HEK293 (cell line): ENCODE measurements around the gene CACNA2D4.

Source experiments
- CTCF ChIA-PET: fragments of 350-600 bp; formaldehyde crosslinking; extraction: SDS; loops from one replicate; lab custom pipeline; 2021; ENCODE audit warnings: antibody characterized with exemption; lab: Yijun Ruan, JAX
- POLR2A ChIA-PET: fragments of 300-600 bp; formaldehyde crosslinking; extraction: SDS; loops from one replicate; lab custom pipeline; 2020; ENCODE audit warnings: antibody characterized with exemption, inconsistent platforms; lab: Yijun Ruan, JAX
- H3K27ac ChIP-seq: fragments of 200-500 bp; sonication (Bioruptor generic); 2 replicates; pipeline ENCODE4 v1.5.1; 2014; ENCODE audit warnings: low read depth, low read length, control low read depth, inconsistent platforms; ENCODE audit errors: extremely low read depth
- H3K36me3 ChIP-seq, 2 experiments: fragments of 200-500 bp in 1 of 2; sonication (Bioruptor generic) in 1 of 2; 1 replicate in 1 of 2; 2 replicates in 1 of 2; pipeline ENCODE4 v1.5.1; 2014 to 2017; ENCODE audit warnings: inconsistent platforms in 2 of 2, low read length in 2 of 2; ENCODE audit not compliant: control insufficient read depth in 2 of 2, insufficient read depth in 1 of 2
- H3K4me1 ChIP-seq: fragments of 200-500 bp; sonication (Bioruptor generic); 2 replicates; pipeline ENCODE4 v1.5.1; 2014; ENCODE audit warnings: mild to moderate bottlenecking, low read length, inconsistent platforms; ENCODE audit not compliant: control insufficient read depth, insufficient read depth
- H3K4me3 ChIP-seq: 2 replicates; pipeline ENCODE4 v1.5.1; 2011; ENCODE audit warnings: low read depth, mild to moderate bottlenecking, control low read depth, low read length, moderate library complexity
- H3K9me3 ChIP-seq: fragments of 200-500 bp; sonication (Bioruptor generic); 2 replicates; pipeline ENCODE4 v1.5.1; 2014; ENCODE audit warnings: low read depth, low read length, inconsistent platforms; ENCODE audit not compliant: control insufficient read depth, insufficient read depth
- ATF2 ChIP-seq: fragments of 450-650 bp; formaldehyde crosslinking; IDR thresholded peaks from 2 replicates; pipeline ENCODE4 v1.5.1; 2016; ENCODE audit warnings: missing biosample characterization, missing genetic modification characterization, low read depth
- IKZF3 ChIP-seq: fragments of 450-650 bp; IDR thresholded peaks from 2 replicates; pipeline ENCODE4 v1.5.0; 2018; ENCODE audit warnings: missing biosample characterization, mild to moderate bottlenecking, missing genetic modification characterization, moderate library complexity
- KLF16 ChIP-seq: fragments of 450-650 bp; formaldehyde crosslinking; IDR thresholded peaks from 2 replicates; pipeline ENCODE4 v1.5.1; 2017; ENCODE audit warnings: missing biosample characterization, missing genetic modification characterization
- KLF9 ChIP-seq: fragments of 450-650 bp; formaldehyde crosslinking; IDR thresholded peaks from 2 replicates; pipeline ENCODE4 v1.5.1; 2016; ENCODE audit warnings: missing biosample characterization, missing genetic modification characterization, low read depth
- SP3 ChIP-seq: fragments of 450-650 bp; formaldehyde crosslinking; IDR thresholded peaks from 2 replicates; pipeline ENCODE4 v1.5.1; 2016; ENCODE audit warnings: missing biosample characterization, missing genetic modification characterization
- ZBTB1 ChIP-seq: fragments of 450-650 bp; formaldehyde crosslinking; IDR thresholded peaks from 2 replicates; pipeline ENCODE4 v1.5.1; 2016; ENCODE audit warnings: missing biosample characterization, missing genetic modification characterization
- ZBTB8A ChIP-seq: fragments of 450-650 bp; formaldehyde crosslinking; IDR thresholded peaks from 2 replicates; pipeline ENCODE4 v1.5.1; 2016; ENCODE audit warnings: missing biosample characterization, missing genetic modification characterization
- ZFHX2 ChIP-seq: fragments of 450-650 bp; formaldehyde crosslinking; conservative IDR thresholded peaks from 2 replicates; pipeline ENCODE4 v1.5.1; 2016; ENCODE audit warnings: missing biosample characterization, missing genetic modification characterization
- ZNF2 ChIP-seq: fragments of 450-650 bp; formaldehyde crosslinking; IDR thresholded peaks from 2 replicates; pipeline ENCODE4 v1.5.1; 2016; ENCODE audit warnings: missing biosample characterization, missing genetic modification characterization
- ZNF239 ChIP-seq: fragments of 450-650 bp; formaldehyde crosslinking; IDR thresholded peaks from 2 replicates; pipeline ENCODE4 v1.5.1; 2016; ENCODE audit warnings: missing biosample characterization, missing genetic modification characterization
- ZNF324 ChIP-seq: fragments of 450-650 bp; formaldehyde crosslinking; IDR thresholded peaks from 2 replicates; pipeline ENCODE4 v1.5.1; 2016; ENCODE audit warnings: missing biosample characterization, missing genetic modification characterization
- ZNF37A ChIP-seq: fragments of 450-650 bp; IDR thresholded peaks from 2 replicates; pipeline ENCODE4 v1.5.1; 2018; ENCODE audit warnings: missing biosample characterization, missing genetic modification characterization
- ZNF549 ChIP-seq: fragments of 450-650 bp; IDR thresholded peaks from 2 replicates; pipeline ENCODE4 v1.5.1; 2018; ENCODE audit warnings: missing biosample characterization, missing genetic modification characterization, mild to moderate bottlenecking, inconsistent platforms, moderate library complexity
- ZNF624 ChIP-seq: fragments of 450-650 bp; formaldehyde crosslinking; IDR thresholded peaks from 2 replicates; pipeline ENCODE4 v1.5.1; 2017; ENCODE audit warnings: missing biosample characterization, missing genetic modification characterization
- ZNF658 ChIP-seq: fragments of 450-650 bp; formaldehyde crosslinking; IDR thresholded peaks from 2 replicates; pipeline ENCODE4; 2016; ENCODE audit warnings: missing biosample characterization, missing genetic modification characterization
- ZSCAN30 ChIP-seq: fragments of 450-650 bp; IDR thresholded peaks from 2 replicates; pipeline ENCODE4 v1.5.1; 2018; ENCODE audit warnings: missing biosample characterization, mild to moderate bottlenecking, missing genetic modification characterization, moderate library complexity
- TF ChIP-seq, protein P1 (sequence below): fragments of 450-650 bp; formaldehyde crosslinking; IDR thresholded peaks from 2 replicates; pipeline ENCODE4 v1.5.1; 2017; ENCODE audit warnings: missing biosample characterization, missing genetic modification characterization
- TF ChIP-seq, protein P2 (sequence below): fragments of 450-650 bp; formaldehyde crosslinking; IDR thresholded peaks from 2 replicates; pipeline ENCODE4 v1.5.1; 2016; ENCODE audit warnings: missing biosample characterization, missing genetic modification characterization
- TF ChIP-seq, protein P3 (sequence below): fragments of 450-650 bp; formaldehyde crosslinking; IDR thresholded peaks from 2 replicates; pipeline ENCODE4 v1.5.1; 2016; ENCODE audit warnings: missing biosample characterization, missing genetic modification characterization
- TF ChIP-seq, protein P4 (sequence below): IDR thresholded peaks from 2 replicates; pipeline ENCODE4 v1.6.1; 2011; ENCODE audit warnings: mild to moderate bottlenecking, low read depth, low read length, borderline replicate concordance

Gene CACNA2D4

DNA sequence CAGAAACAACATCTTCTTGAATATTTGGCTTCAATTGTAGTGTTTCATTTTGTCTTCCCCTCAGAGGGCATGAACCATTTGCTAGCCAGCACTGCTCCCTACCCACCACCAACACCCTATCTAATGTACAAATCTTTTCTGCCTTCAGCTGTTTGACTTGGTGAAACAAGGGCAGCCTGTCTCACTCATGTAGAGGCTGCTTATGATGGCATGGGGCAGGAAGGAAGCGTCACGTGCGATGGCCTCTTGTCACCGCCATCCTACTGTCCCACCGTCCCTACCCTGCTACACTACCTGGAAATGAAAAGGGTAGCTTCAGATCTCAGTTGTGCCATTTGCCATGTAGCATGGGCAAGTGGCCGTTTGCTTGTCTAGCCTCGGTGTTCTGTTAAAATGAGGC, 128.0 kb downstream of the CACNA2D4 start (continued):
- TF ChIP-seq, protein P1, sequence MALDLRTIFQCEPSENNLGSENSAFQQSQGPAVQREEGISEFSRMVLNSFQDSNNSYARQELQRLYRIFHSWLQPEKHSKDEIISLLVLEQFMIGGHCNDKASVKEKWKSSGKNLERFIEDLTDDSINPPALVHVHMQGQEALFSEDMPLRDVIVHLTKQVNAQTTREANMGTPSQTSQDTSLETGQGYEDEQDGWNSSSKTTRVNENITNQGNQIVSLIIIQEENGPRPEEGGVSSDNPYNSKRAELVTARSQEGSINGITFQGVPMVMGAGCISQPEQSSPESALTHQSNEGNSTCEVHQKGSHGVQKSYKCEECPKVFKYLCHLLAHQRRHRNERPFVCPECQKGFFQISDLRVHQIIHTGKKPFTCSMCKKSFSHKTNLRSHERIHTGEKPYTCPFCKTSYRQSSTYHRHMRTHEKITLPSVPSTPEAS: no peak
- TF ChIP-seq IKZF3 (tag by site-specific recombination): no peak

DNA sequence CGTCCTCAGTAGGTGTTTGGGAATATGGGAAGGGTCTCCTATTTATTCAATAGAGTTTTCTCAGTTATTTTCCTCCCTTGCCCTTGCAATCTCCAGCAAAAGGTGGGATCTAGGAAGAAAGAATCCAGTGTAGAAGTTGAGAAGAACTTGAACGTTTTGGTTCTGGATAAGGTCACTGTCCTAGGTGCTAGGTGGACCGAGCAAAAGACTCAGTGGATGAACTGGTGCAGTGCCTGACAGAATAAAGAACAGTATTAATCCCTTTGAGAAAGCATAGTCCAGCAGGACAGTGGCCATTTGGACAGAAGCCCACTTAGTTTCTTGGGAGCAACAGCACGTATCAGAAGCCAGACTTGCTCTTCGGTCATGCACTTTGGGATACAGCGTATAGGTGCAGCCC, 130.7 kb downstream of the CACNA2D4 start:
- TF ChIP-seq, protein P2, sequence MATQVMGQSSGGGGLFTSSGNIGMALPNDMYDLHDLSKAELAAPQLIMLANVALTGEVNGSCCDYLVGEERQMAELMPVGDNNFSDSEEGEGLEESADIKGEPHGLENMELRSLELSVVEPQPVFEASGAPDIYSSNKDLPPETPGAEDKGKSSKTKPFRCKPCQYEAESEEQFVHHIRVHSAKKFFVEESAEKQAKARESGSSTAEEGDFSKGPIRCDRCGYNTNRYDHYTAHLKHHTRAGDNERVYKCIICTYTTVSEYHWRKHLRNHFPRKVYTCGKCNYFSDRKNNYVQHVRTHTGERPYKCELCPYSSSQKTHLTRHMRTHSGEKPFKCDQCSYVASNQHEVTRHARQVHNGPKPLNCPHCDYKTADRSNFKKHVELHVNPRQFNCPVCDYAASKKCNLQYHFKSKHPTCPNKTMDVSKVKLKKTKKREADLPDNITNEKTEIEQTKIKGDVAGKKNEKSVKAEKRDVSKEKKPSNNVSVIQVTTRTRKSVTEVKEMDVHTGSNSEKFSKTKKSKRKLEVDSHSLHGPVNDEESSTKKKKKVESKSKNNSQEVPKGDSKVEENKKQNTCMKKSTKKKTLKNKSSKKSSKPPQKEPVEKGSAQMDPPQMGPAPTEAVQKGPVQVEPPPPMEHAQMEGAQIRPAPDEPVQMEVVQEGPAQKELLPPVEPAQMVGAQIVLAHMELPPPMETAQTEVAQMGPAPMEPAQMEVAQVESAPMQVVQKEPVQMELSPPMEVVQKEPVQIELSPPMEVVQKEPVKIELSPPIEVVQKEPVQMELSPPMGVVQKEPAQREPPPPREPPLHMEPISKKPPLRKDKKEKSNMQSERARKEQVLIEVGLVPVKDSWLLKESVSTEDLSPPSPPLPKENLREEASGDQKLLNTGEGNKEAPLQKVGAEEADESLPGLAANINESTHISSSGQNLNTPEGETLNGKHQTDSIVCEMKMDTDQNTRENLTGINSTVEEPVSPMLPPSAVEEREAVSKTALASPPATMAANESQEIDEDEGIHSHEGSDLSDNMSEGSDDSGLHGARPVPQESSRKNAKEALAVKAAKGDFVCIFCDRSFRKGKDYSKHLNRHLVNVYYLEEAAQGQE (tag by site-specific recombination): peak; percentile 80
- TF ChIP-seq ZBTB8A (tag by site-specific recombination): no peak
- no peaks in the 10 kb centered on the region for H3K4me1 ChIP-seq
- ChIA-PET POLR2A (no interaction called here), CTCF (interaction anchor here (0.6 to 9.4 kb wide), 4 partner anchors 74 to 152 kb away, joined by 3 to 259 read pairs (median 6); no protein-coding TSS in a partner anchor)
- no peaks in the 10 kb centered on the region for H3K9me3 ChIP-seq
- H3K4me3 ChIP-seq: no peak overlapping the region
- H3K36me3 ChIP-seq: peaks cover 15 to 37% of the 10 kb centered on the region in 2 experiments
- H3K27ac ChIP-seq: no peak overlapping the region

DNA sequence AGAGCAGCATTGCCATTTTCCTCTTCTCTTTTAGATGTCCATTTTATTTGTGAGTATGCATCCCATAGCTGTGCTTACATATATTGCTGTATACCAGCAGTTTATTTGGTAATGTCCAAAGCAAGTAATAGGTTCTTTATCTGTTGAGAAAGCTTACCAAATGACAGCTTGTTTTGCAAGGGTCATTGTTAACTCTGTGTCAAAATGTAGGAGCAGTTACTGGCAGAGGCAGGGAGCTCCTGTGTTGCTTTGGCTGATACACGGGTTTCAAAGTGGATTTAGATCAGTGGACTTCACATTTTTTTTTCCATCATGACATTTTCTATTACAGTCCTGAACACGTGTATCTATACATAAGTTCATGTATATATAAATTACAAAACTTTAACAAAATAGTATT, 136.2 kb downstream of the CACNA2D4 start:
- H3K4me3 ChIP-seq: no peak overlapping the region
- POLR2A ChIA-PET: interaction anchor here (0.6 to 0.7 kb wide), 2 partner anchors 129 to 1072 kb away, joined by 5 to 8 read pairs; no protein-coding TSS in a partner anchor
- H3K36me3 ChIP-seq: peaks cover 15 to 41% of the 10 kb centered on the region in 2 experiments
- H3K9me3 ChIP-seq: no peaks in the 10 kb centered on the region
- H3K27ac ChIP-seq: no peak overlapping the region
- CTCF ChIA-PET: interaction anchor here (0.6 to 2.9 kb wide), 4 partner anchors 9 to 265 kb away, joined by 3 to 22 read pairs (median 5); no protein-coding TSS in a partner anchor
- no peak for TF ChIP-seq ZFHX2 (tag by site-specific recombination)
- TF ChIP-seq KLF9 (tag by site-specific recombination): no peak
- no peak for TF ChIP-seq ZNF324 (tag by site-specific recombination)
- TF ChIP-seq, protein P3, sequence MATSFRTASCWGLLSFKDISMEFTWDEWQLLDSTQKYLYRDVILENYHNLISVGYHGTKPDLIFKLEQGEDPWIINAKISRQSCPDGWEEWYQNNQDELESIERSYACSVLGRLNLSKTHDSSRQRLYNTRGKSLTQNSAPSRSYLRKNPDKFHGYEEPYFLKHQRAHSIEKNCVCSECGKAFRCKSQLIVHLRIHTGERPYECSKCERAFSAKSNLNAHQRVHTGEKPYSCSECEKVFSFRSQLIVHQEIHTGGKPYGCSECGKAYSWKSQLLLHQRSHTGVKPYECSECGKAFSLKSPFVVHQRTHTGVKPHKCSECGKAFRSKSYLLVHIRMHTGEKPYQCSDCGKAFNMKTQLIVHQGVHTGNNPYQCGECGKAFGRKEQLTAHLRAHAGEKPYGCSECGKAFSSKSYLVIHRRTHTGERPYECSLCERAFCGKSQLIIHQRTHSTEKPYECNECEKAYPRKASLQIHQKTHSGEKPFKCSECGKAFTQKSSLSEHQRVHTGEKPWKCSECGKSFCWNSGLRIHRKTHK (tag by site-specific recombination): no peak
- peaks cover 6% of the 10 kb centered on the region; the same call in 1 of the 2 replicates for H3K4me1 ChIP-seq

DNA sequence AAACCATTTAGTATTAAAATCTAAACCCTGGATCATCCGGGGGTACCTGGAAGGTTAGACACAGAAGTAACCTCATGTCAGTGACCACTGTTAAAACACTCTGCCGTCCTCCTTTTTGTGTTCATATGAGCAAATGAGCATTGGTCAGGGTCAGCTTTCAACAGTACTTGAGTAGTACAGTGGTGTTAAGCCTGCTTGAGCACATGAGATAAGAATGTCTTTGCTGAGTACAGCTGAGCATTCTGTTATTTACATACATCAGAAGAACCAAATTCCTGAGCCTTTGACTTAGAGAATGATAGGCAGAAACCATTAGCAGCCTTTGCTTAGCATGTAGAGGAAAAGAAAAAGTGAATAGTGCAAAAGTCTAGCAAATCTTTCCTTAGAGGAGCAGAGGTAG, 136.7 kb downstream of the CACNA2D4 start:
- TF ChIP-seq ZNF239 (no peak), ZNF2 (tag by site-specific recombination) (no peak), ZNF624 (no peak), ZNF549 (tag by site-specific recombination) (no peak), ZBTB1 (tag by site-specific recombination) (no peak), ZNF37A (no peak), ZNF658 (tag by site-specific recombination) (no peak), KLF16 (tag by site-specific recombination) (no peak), SP3 (tag by site-specific recombination) (no peak), ZSCAN30 (no peak), ATF2 (tag by site-specific recombination) (no peak)
- TF ChIP-seq, protein P4, sequence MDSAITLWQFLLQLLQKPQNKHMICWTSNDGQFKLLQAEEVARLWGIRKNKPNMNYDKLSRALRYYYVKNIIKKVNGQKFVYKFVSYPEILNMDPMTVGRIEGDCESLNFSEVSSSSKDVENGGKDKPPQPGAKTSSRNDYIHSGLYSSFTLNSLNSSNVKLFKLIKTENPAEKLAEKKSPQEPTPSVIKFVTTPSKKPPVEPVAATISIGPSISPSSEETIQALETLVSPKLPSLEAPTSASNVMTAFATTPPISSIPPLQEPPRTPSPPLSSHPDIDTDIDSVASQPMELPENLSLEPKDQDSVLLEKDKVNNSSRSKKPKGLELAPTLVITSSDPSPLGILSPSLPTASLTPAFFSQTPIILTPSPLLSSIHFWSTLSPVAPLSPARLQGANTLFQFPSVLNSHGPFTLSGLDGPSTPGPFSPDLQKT: no peak
- ChIA-PET POLR2A (interaction anchor here (0.6 kb wide), 1 partner anchor 129 kb away, joined by 5 read pairs; no protein-coding TSS in a partner anchor), CTCF (interaction anchor here (0.9 to 2.9 kb wide), 3 partner anchors 10 to 158 kb away, joined by 3 to 22 read pairs (median 5); no protein-coding TSS in a partner anchor)
- Histone ChIP-seq H3K36me3 (peaks cover 15 to 36% of the 10 kb centered on the region in 2 experiments), H3K4me3 (no peak overlapping the region), H3K27ac (no peak overlapping the region), H3K4me1 (peaks cover 6% of the 10 kb centered on the region; the same call in 1 of the 2 replicates), H3K9me3 (no peaks in the 10 kb centered on the region)
